ENCODE results near the gene STAG2. TPM values are rescaled to one million over a fixed set of nuclear protein-coding genes. Genes with fewer than 3 reads are reported as not detected.

Gene STAG2
- total and polyA plus RNA-seq, 2 of the 13 experiments (the other 11 are each of a cell fraction or from before 2014, with no cell fraction given): 21.0 to 50.8 TPM

DNA sequence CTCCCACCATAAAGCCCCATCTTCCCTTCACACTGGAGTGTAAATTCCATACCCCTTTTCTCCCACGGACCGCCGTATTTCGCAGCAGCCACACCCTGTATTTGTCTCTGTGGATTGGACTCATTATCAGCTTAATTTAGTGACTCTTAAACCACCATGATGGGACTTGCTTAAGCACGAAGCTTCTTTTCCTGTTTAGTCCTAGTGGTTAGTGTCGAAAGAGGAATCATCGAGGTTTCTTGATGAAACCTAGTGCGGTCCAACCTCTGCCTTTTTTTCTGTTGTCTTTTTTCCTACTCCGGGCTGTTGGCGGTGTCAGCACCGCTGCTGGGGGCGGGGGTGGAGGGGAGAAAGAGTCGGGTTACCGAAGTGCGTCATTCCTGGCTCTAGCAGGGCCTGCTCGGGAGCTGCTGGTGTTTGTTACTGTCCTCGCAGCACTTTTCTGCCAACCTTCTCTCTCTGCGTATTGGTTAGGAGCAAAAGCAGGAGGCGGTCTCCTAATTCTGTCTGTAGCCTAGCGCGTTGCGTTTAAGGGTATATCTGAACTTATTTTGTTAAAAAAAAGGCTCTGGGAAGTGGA is 1.4 kb downstream of the STAG2 start:
- FAIRE-seq (peak; percentile 67), DNase-seq (ENCODE audit: low spot score) (peak; percentile 88), ATAC-seq (peak; percentile 86)
- Histone ChIP-seq H4K20me1 (ENCODE audit: insufficient read depth, low read length) (peaks cover 12% of the 10 kb centered on the region), H3K79me2 (ENCODE audit: insufficient read depth, low read length) (peaks cover 58% of the 10 kb centered on the region), H3K4me3 (replicated peaks in 1 of 3; ENCODE audit: insufficient read depth in 1 of 3, low read depth in 2 of 3, low read length in 3 of 3) (peak overlapping the region; percentile 75 to 77 (median 76)), H3K4me1 (ENCODE audit: insufficient read depth, low read length) (peaks cover 15% of the 10 kb centered on the region), H3K27me3 (ENCODE audit: control insufficient read depth in 1 of 2, insufficient read depth in 2 of 2, low read length in 2 of 2) (no peaks in the 10 kb centered on the region; a peak in 1 of 5 replicates), H2AFZ (ENCODE audit: low read length) (no peak overlapping the region), H3K9ac (ENCODE audit: insufficient read depth, low read depth, low read length) (peak overlapping the region; percentile 84), H3K36me3 (replicated peaks in 1 of 2; ENCODE audit: control insufficient read depth in 1 of 2, insufficient read depth in 2 of 2, low read length in 2 of 2) (no peaks in the 10 kb centered on the region), H3K9me3 (ENCODE audit: low read length) (no peaks in the 10 kb centered on the region), H3K4me2 (ENCODE audit: low read depth, low read length) (peak overlapping the region; percentile 68), H3K27ac (ENCODE audit: extremely low read length, insufficient read depth, low read length) (peak overlapping the region; percentile 99)
- POLR2A ChIA-PET: no interaction called here
- CTCF ChIA-PET (ENCODE audit: low intra/inter-chr PET ratio, low total read pairs): no interaction called here
- in situ Hi-C loops (cut with HindIII; ENCODE audit: extremely low pct_ligation_motif_present, low pct_unique_long_range_greater_than_20kb) (no loop called here), intact Hi-C loops (cut with micrococcal nuclease; ENCODE audit: unreplicated experiment) (no loop called here)
- WGBS (ENCODE audit: low lambda C conversion rate): 3% methylated on average over 18 of the region's 22 CpGs
- no TSS peak for BruUV-seq (replicated peaks)
- TF ChIP-seq ATF2 (CRISPR knock-in tag; IDR thresholded peaks at IDR 0.05) (0 out of 2 replicates have a peak, but pooled peaks have one; percentile 19), ZNF33B (CRISPR knock-in tag; IDR thresholded peaks at IDR 0.05) (no peak), MAFK (conservative IDR thresholded peaks at IDR 0.05 in 1 of 2, IDR thresholded peaks at IDR 0.05 in 1 of 2; ENCODE audit: low read length in 2 of 2) (peak; percentile 14 to 41; a peak in 2 of 4 replicates), FOSL2 (CRISPR knock-in tag; IDR thresholded peaks at IDR 0.05) (peak; percentile 65), BCL6 (CRISPR knock-in tag; IDR thresholded peaks at IDR 0.05) (0 out of 2 replicates have a peak, but pooled peaks have one; percentile 20), HOMEZ (CRISPR knock-in tag; IDR thresholded peaks at IDR 0.05; ENCODE audit: low read depth) (0 out of 2 replicates have a peak, but pooled peaks have one; percentile 15), SIN3A (IDR thresholded peaks at IDR 0.05; ENCODE audit: borderline replicate concordance, low read depth, low read length) (0 out of 2 replicates have a peak, but pooled peaks have one; percentile 48), REXO4 (CRISPR knock-in tag; IDR thresholded peaks at IDR 0.05; ENCODE audit: borderline replicate concordance) (no peak), ZFX (CRISPR knock-in tag; IDR thresholded peaks at IDR 0.05; ENCODE audit: low read depth) (peak; percentile 48), IKZF4 (CRISPR knock-in tag; IDR thresholded peaks at IDR 0.05; ENCODE audit: borderline replicate concordance, low read depth, not compliant biosample characterization) (no peak), MXI1 (IDR thresholded peaks at IDR 0.05; ENCODE audit: borderline replicate concordance, low read depth, low read length) (peak; percentile 38; the same call in 1 of the 3 replicates), SALL1 (CRISPR knock-in tag; IDR thresholded peaks at IDR 0.05) (peak; percentile 42), TBX2 (CRISPR knock-in tag; IDR thresholded peaks at IDR 0.05; ENCODE audit: borderline replicate concordance) (peak; percentile 36; the same call in 1 of the 2 replicates)
- TF ChIP-seq, protein P1, sequence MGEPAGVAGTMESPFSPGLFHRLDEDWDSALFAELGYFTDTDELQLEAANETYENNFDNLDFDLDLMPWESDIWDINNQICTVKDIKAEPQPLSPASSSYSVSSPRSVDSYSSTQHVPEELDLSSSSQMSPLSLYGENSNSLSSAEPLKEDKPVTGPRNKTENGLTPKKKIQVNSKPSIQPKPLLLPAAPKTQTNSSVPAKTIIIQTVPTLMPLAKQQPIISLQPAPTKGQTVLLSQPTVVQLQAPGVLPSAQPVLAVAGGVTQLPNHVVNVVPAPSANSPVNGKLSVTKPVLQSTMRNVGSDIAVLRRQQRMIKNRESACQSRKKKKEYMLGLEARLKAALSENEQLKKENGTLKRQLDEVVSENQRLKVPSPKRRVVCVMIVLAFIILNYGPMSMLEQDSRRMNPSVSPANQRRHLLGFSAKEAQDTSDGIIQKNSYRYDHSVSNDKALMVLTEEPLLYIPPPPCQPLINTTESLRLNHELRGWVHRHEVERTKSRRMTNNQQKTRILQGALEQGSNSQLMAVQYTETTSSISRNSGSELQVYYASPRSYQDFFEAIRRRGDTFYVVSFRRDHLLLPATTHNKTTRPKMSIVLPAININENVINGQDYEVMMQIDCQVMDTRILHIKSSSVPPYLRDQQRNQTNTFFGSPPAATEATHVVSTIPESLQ (CRISPR knock-in tag; conservative IDR thresholded peaks at IDR 0.05): no peak
- TF ChIP-seq, protein P2, sequence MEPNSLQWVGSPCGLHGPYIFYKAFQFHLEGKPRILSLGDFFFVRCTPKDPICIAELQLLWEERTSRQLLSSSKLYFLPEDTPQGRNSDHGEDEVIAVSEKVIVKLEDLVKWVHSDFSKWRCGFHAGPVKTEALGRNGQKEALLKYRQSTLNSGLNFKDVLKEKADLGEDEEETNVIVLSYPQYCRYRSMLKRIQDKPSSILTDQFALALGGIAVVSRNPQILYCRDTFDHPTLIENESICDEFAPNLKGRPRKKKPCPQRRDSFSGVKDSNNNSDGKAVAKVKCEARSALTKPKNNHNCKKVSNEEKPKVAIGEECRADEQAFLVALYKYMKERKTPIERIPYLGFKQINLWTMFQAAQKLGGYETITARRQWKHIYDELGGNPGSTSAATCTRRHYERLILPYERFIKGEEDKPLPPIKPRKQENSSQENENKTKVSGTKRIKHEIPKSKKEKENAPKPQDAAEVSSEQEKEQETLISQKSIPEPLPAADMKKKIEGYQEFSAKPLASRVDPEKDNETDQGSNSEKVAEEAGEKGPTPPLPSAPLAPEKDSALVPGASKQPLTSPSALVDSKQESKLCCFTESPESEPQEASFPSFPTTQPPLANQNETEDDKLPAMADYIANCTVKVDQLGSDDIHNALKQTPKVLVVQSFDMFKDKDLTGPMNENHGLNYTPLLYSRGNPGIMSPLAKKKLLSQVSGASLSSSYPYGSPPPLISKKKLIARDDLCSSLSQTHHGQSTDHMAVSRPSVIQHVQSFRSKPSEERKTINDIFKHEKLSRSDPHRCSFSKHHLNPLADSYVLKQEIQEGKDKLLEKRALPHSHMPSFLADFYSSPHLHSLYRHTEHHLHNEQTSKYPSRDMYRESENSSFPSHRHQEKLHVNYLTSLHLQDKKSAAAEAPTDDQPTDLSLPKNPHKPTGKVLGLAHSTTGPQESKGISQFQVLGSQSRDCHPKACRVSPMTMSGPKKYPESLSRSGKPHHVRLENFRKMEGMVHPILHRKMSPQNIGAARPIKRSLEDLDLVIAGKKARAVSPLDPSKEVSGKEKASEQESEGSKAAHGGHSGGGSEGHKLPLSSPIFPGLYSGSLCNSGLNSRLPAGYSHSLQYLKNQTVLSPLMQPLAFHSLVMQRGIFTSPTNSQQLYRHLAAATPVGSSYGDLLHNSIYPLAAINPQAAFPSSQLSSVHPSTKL (CRISPR knock-in tag; IDR thresholded peaks at IDR 0.05): peak; percentile 12; the same call in 1 of the 2 replicates

Measured in HepG2 (cell line).